Astrocyte of the cerebellum (primary cell): ENCODE results near the gene RREB1.

ENCODE experiments used
- DNase-seq: peaks from one replicate; pipeline ENCODE4 v3.0.0-alpha.2; 2011; ENCODE audit warnings: low read depth
- H3K4me3 ChIP-seq: 2 replicates; pipeline ENCODE4 v1.5.1; 2011; ENCODE audit warnings: mild to moderate bottlenecking, low read depth, low read length, moderate library complexity
- CTCF ChIP-seq: IDR thresholded peaks from 2 replicates; pipeline ENCODE4 v1.5.1; 2012; ENCODE audit warnings: low read length, low read depth, moderate library complexity, mild to moderate bottlenecking; ENCODE audit errors: missing control alignments
- in situ Hi-C: cut with HindIII; loops from 2 replicates; pipeline ENCODE4 v1.10.0; 2017; ENCODE audit warnings: low sequenced_read_pairs

The RREB1 gene

GRCh38 chr6:7222197-7222596 is 114.4 kb downstream of the RREB1 start:
- TF ChIP-seq CTCF, result no peak
- in situ Hi-C loops, result no loop called here
- no peak overlapping the region for H3K4me3 ChIP-seq
- DNase-seq, result no peak

- TF ChIP-seq CTCF, result no peak
- in situ Hi-C loops, result no loop called here
- no peak overlapping the region for H3K4me3 ChIP-seq
- DNase-seq, result no peak
These were observed 117.0 kb downstream of the RREB1 start for GRCh38 chr6:7224731-7225130.

- DNase-seq, result no peak
- no peak overlapping the region for H3K4me3 ChIP-seq
- no peak for TF ChIP-seq CTCF
- in situ Hi-C loops, result no loop called here
These were observed 121.1 kb downstream of the RREB1 start for GRCh38 chr6:7228662-7229375.

- DNase-seq, result no peak
- in situ Hi-C loops, result no loop called here
- H3K4me3 ChIP-seq, result no peak overlapping the region
- no peak for TF ChIP-seq CTCF
These were observed 121.9 kb downstream of the RREB1 start for GRCh38 chr6:7229376-7230326.

GRCh38 chr6:7230327-7230691 is 122.5 kb downstream of the RREB1 start:
- no peak for DNase-seq
- TF ChIP-seq CTCF, result no peak
- no peak overlapping the region for H3K4me3 ChIP-seq
- in situ Hi-C loops, result no loop called here

GRCh38 chr6:7230956-7231713 is 123.4 kb downstream of the RREB1 start:
- in situ Hi-C loops, result no loop called here
- H3K4me3 ChIP-seq, result no peak overlapping the region
- no peak for DNase-seq
- no peak for TF ChIP-seq CTCF
